ENCODE measurements around the gene UGT2B28. TPM values are rescaled to one million over a fixed set of nuclear protein-coding genes. Genes with fewer than 3 reads are reported as not detected.
A peak's percentile ranks its signal among the peaks of the same experiment; 100 is the strongest.
"Not testable (repeated sequence)": the region's sequence is repeated elsewhere in the genome, so short reads cannot be mapped to it uniquely, and the experiment has no call there.

UGT2B28 gene
- polyA plus RNA-seq: under 1 TPM in 1 of 4 donors, not detected in 3; 0.03 TPM
- long read RNA-seq, donor 1: 0 reads
- long read RNA-seq, donor 2: 0 reads
- long read RNA-seq, donor 3: 0 reads
- long read RNA-seq, donor 4: 0 reads
- long read RNA-seq, donor 5: 0 reads
- long read RNA-seq, donor 6: 0 reads
- long read RNA-seq, donor 7: 0 reads
- long read RNA-seq, donor 8: 0 reads
- long read RNA-seq, donor 9: 0 reads
- long read RNA-seq, donor 10: 0 reads

DNA sequence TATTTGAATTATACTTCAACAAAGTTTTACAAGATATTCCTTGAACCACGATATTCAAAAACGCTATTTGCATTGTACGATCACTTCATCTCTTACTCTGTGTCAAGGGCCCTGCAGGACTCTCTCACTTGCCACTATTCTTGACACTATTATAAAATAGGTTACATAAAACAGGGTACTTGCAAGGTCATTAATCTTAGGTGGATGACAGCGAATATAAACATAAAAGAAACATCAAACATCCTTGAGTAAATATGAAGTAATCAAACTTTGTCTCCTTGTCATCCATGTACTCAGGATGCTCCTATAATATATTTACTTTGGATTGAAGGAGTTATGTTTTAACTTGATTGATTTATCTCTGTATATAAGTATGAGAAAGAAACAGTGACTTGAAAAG lies at the start of gene UGT2B28:
Gene UGT2B28 (plus strand): TSS at position 395 of the 400 bp plus-strand sequence. CDS start 26 bp downstream, outside the sequence.
- DNase-seq; H3K27ac ChIP-seq (ENCODE audit: low read depth in 1 of 3, low read length in 2 of 3); H3K36me3 ChIP-seq (ENCODE audit: control insufficient read depth in 3 of 3, insufficient read depth in 2 of 3, low read depth in 1 of 3, low read length in 3 of 3); H3K4me1 ChIP-seq (ENCODE audit: control insufficient read depth in 3 of 3, insufficient read depth in 2 of 3, low read depth in 1 of 3, low read length in 2 of 3); H3K9me3 ChIP-seq (ENCODE audit: control insufficient read depth in 2 of 2, insufficient read depth in 1 of 2, low read depth in 1 of 2, low read length in 1 of 2); H3K27me3 ChIP-seq (ENCODE audit: control insufficient read depth in 3 of 3, insufficient read depth in 3 of 3, low read length in 3 of 3); H3K4me3 ChIP-seq (ENCODE audit: low read depth in 1 of 3, low read length in 3 of 3): not testable (repeated sequence)
- 55 to 88% (median 72%) methylated on average over 4 of the region's 4 CpGs for WGBS, 3 donors
- peak; percentile 55 for FAIRE-seq

DNA sequence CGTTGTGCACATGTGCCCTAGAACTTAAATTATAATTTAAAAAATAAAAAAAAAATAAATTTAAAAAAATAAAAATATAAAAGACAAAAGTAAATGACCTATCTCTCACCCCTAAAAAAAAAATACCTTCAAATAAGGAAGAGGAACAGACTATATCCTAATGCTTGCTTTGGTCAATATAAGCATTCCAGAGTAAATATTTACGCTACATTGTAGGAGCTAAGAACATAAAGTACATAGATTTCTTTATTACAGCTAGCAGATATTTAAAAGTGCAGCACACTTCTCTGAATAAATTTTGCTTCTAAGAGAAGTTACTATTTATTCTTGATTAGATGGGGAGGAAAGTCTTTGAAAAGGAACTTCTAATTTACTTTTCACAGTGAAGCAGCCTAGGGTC lies 41.2 kb upstream of the UGT2B28 start:
- 68 to 90% (median 78%) methylated on average over 2 of the region's 2 CpGs for WGBS, 3 donors
- Histone ChIP-seq H3K4me1 (ENCODE audit: control insufficient read depth in 3 of 3, insufficient read depth in 2 of 3, low read depth in 1 of 3, low read length in 2 of 3) (peaks cover 0 to 13% (median 2%) of the 10 kb centered on the region in 3 donors), H3K4me3 (ENCODE audit: low read depth in 1 of 3, low read length in 3 of 3) (no peak overlapping the region), H3K36me3 (ENCODE audit: control insufficient read depth in 3 of 3, insufficient read depth in 2 of 3, low read depth in 1 of 3, low read length in 3 of 3) (no peaks in the 10 kb centered on the region), H3K27ac (ENCODE audit: low read depth in 1 of 3, low read length in 2 of 3) (peak overlapping the region in 1 of 3 donors; percentile 47), H3K27me3 (ENCODE audit: control insufficient read depth in 3 of 3, insufficient read depth in 3 of 3, low read length in 3 of 3) (no peaks in the 10 kb centered on the region), H3K9me3 (ENCODE audit: control insufficient read depth in 2 of 2, insufficient read depth in 1 of 2, low read depth in 1 of 2, low read length in 1 of 2) (peaks cover 0 to 6% of the 10 kb centered on the region in 2 donors)
- DNase-seq: no peak
- no peak for FAIRE-seq

DNA sequence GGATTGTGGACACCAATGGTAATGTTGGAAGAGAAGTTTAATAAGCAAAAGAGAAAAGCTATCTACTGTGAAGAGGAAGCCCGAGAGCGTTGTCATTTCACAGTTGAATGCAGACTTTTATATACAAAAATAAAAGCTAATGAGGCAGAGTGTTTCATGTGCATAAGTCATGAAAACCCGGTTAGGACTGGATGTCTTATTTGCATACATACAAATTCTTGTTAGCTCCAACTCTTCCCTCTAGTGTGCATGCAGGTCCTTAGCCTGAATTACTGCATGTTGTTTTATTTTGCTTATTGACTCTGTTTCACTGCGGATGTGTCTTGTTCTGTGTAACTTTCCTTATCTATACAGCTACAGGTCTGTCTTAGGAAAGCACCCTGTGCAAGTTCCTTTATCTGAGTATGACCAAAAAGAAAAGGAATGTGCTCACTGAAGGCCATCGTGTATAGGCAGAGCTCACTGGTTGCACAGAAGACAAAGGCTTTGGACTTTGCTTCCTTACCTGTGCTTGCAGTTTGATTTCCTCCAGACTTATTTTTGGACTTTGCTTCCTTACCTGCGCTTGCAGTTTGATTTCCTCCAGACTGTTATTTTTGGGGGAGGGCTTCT lies 40.6 kb upstream of the UGT2B28 start:
- Histone ChIP-seq H3K4me3 (ENCODE audit: low read depth in 1 of 3, low read length in 3 of 3) (no peak overlapping the region), H3K9me3 (ENCODE audit: control insufficient read depth in 2 of 2, insufficient read depth in 1 of 2, low read depth in 1 of 2, low read length in 1 of 2) (peaks cover 0 to 6% of the 10 kb centered on the region in 2 donors), H3K27me3 (ENCODE audit: control insufficient read depth in 3 of 3, insufficient read depth in 3 of 3, low read length in 3 of 3) (no peaks in the 10 kb centered on the region), H3K4me1 (ENCODE audit: control insufficient read depth in 3 of 3, insufficient read depth in 2 of 3, low read depth in 1 of 3, low read length in 2 of 3) (peaks cover 0 to 13% (median 2%) of the 10 kb centered on the region in 3 donors), H3K27ac (ENCODE audit: low read depth in 1 of 3, low read length in 2 of 3) (peak overlapping the region in 2 of 3 donors; percentile 41 to 64), H3K36me3 (ENCODE audit: control insufficient read depth in 3 of 3, insufficient read depth in 2 of 3, low read depth in 1 of 3, low read length in 3 of 3) (no peaks in the 10 kb centered on the region)
- DNase-seq (peak; percentile 74 to 94), FAIRE-seq (peak; percentile 33)
- WGBS, 3 donors: 41 to 56% (median 46%) methylated on average over 6 of the region's 6 CpGs

DNA sequence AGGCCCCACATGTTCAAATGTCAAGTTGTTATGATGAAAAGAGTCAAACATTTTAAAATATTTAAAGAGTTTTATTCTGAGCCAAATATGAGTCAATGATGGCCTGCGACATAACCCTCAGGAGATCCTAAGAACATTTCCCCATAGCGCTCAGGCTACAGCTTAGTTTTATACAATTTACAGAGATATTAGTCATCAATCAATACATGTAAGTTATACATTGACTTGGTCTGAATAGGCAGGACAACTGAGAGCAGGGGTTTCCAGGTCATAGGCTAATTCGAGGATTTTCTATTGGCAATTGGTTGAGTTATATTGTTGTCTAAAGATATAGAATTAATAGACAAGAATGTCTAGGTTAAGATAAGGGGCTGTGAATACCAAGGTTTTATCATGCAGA lies 39.5 kb upstream of the UGT2B28 start:
- DNase-seq (peak; percentile 52 to 90), FAIRE-seq (peak; percentile 99)
- 16 to 65% (median 38%) methylated on average over 3 of the region's 3 CpGs for WGBS, 3 donors
- H3K27me3 ChIP-seq (ENCODE audit: control insufficient read depth in 3 of 3, insufficient read depth in 3 of 3, low read length in 3 of 3); H3K36me3 ChIP-seq (ENCODE audit: control insufficient read depth in 3 of 3, insufficient read depth in 2 of 3, low read depth in 1 of 3, low read length in 3 of 3); H3K4me3 ChIP-seq (ENCODE audit: low read depth in 1 of 3, low read length in 3 of 3): not testable (repeated sequence)
- Histone ChIP-seq H3K4me1 (ENCODE audit: control insufficient read depth in 3 of 3, insufficient read depth in 2 of 3, low read depth in 1 of 3, low read length in 2 of 3) (peaks cover 0 to 13% (median 2%) of the 10 kb centered on the region in 3 donors), H3K9me3 (ENCODE audit: control insufficient read depth in 2 of 2, insufficient read depth in 1 of 2, low read depth in 1 of 2, low read length in 1 of 2) (peaks cover 0 to 11% of the 10 kb centered on the region in 2 donors), H3K27ac (ENCODE audit: low read depth in 1 of 3, low read length in 2 of 3) (peak overlapping the region in 2 of 3 donors; percentile 9 to 64)

DNA sequence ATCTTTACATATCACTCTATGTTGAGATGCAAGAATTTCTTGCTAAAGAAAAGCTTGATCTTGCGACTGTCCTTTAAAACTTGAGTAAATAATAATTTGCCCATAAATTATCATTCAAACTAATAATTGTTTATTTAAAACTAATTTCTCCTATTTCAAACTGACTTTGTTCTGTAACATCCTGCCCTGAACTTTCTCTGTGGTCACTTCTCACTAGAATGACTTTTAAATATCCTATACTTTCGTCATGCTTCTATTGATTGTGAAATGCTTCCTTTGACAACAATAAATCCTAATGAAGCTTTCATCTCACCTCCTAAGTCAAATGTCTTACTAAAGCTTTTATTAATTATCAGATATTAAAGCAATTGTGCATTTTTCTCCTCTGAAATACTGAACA lies 38.5 kb upstream of the UGT2B28 start:
- H3K4me1 ChIP-seq (ENCODE audit: control insufficient read depth in 3 of 3, insufficient read depth in 2 of 3, low read depth in 1 of 3, low read length in 2 of 3): peaks cover 0 to 13% (median 2%) of the 10 kb centered on the region in 3 donors

DNA sequence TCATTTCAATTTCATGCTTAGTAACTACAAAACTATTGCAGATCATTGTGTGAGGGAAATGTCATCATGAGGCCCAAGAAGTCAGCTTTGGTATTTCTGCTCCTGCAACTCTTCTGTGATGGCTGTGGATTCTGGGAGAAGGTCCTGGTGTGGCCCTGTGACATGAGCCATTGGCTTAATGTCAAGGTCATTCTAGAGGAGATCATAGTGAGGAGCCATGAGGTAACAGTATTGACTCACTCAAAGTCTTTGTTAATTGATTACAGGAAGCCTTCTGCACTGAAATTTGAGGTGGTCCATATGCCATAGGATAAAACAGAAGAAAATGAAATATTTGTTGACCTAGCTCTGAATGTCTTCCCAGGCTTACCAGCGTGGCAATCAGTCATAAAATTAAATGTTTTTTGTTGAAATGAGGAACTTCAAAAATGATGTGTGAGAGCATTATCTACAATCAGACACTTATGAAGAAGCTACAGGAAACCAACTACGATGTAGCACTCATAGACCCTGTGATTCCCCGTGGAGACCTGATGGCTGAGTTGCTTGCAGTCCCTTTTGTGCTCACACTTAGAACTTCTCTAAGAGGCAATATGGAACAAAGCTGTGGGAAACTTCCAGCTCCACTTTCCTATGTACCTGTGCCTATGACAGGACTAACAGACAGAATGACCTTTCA lies 37.6 kb upstream of the UGT2B28 start:
- DNase-seq; H3K27ac ChIP-seq (ENCODE audit: low read depth in 1 of 3, low read length in 2 of 3); H3K4me3 ChIP-seq (ENCODE audit: low read depth in 1 of 3, low read length in 3 of 3); FAIRE-seq; H3K27me3 ChIP-seq (ENCODE audit: control insufficient read depth in 3 of 3, insufficient read depth in 3 of 3, low read length in 3 of 3); H3K36me3 ChIP-seq (ENCODE audit: control insufficient read depth in 3 of 3, insufficient read depth in 2 of 3, low read depth in 1 of 3, low read length in 3 of 3): not testable (repeated sequence)
- 74 to 87% (median 78%) methylated on average over 3 of the region's 3 CpGs for WGBS, 3 donors
- Histone ChIP-seq H3K4me1 (ENCODE audit: control insufficient read depth in 3 of 3, insufficient read depth in 2 of 3, low read depth in 1 of 3, low read length in 2 of 3) (peaks cover 0 to 13% (median 2%) of the 10 kb centered on the region in 3 donors), H3K9me3 (ENCODE audit: control insufficient read depth in 2 of 2, insufficient read depth in 1 of 2, low read depth in 1 of 2, low read length in 1 of 2) (peaks cover 0 to 15% of the 10 kb centered on the region in 2 donors)

More for the DNA sequence above, 38.5 kb upstream of the UGT2B28 start:
- H3K4me3 ChIP-seq (ENCODE audit: low read depth in 1 of 3, low read length in 3 of 3); H3K27ac ChIP-seq (ENCODE audit: low read depth in 1 of 3, low read length in 2 of 3); H3K27me3 ChIP-seq (ENCODE audit: control insufficient read depth in 3 of 3, insufficient read depth in 3 of 3, low read length in 3 of 3); DNase-seq; H3K36me3 ChIP-seq (ENCODE audit: control insufficient read depth in 3 of 3, insufficient read depth in 2 of 3, low read depth in 1 of 3, low read length in 3 of 3); FAIRE-seq: not testable (repeated sequence)
- peaks cover 0 to 11% of the 10 kb centered on the region in 2 donors for H3K9me3 ChIP-seq (ENCODE audit: control insufficient read depth in 2 of 2, insufficient read depth in 1 of 2, low read depth in 1 of 2, low read length in 1 of 2)
- WGBS, 3 donors: 70 to 81% (median 77%) methylated on average over 2 of the region's 2 CpGs

DNA sequence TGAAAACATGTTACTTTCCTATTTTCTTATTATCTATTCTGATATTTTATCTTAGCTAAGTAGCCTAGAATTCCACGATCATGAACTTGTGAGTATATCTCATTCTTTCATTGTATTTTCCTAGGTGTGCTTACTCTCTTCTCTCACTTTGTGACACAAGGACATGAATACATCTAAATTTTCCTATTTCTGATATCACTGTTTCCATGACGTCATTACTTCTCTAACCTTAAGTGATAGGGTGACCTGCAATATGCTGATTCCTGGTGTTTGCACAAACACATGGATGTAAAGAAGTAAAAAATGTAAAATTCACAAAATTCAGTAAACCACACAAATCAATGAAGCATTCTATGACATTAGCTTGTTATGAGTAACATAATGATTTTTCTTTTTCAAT lies 29.4 kb upstream of the UGT2B28 start:
- H3K9me3 ChIP-seq (ENCODE audit: control insufficient read depth in 2 of 2, insufficient read depth in 1 of 2, low read depth in 1 of 2, low read length in 1 of 2); DNase-seq; H3K4me1 ChIP-seq (ENCODE audit: control insufficient read depth in 3 of 3, insufficient read depth in 2 of 3, low read depth in 1 of 3, low read length in 2 of 3); H3K36me3 ChIP-seq (ENCODE audit: control insufficient read depth in 3 of 3, insufficient read depth in 2 of 3, low read depth in 1 of 3, low read length in 3 of 3); H3K4me3 ChIP-seq (ENCODE audit: low read depth in 1 of 3, low read length in 3 of 3); FAIRE-seq; H3K27ac ChIP-seq (ENCODE audit: low read depth in 1 of 3, low read length in 2 of 3); H3K27me3 ChIP-seq (ENCODE audit: control insufficient read depth in 3 of 3, insufficient read depth in 3 of 3, low read length in 3 of 3): not testable (repeated sequence)
- WGBS, 3 donors: 80 to 89% (median 88%) methylated on average over 2 of the region's 2 CpGs

DNA sequence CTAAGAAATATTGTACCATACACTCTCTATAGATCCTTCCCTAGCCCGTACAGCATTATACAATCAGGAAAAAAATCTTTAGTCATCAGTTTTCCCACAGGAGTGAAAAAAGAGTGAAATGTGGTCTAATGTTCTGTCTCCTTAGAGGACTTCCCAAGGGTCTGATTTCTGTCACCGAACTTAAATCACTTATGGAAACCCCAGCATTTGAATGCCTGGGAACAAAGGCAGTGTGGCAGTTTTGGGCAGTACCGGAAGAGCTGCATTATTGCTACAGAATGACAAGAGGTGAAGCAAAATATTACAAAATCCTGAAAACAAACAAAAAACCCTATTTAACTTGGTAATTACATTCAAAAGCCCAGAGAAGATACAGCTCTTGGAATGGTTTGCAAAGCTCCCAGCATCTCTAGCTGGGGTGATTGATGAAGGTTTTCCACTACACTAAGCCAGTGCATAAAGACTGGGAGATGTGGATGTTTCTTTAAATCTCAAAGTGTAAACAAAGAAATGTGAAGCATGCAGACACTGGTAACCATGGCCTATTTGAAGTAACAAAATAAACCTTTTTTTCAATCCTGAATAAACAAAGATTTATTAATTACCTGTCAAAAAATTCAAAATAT lies 27.0 kb upstream of the UGT2B28 start:
- H3K27ac ChIP-seq (ENCODE audit: low read depth in 1 of 3, low read length in 2 of 3); H3K27me3 ChIP-seq (ENCODE audit: control insufficient read depth in 3 of 3, insufficient read depth in 3 of 3, low read length in 3 of 3); DNase-seq; H3K9me3 ChIP-seq (ENCODE audit: control insufficient read depth in 2 of 2, insufficient read depth in 1 of 2, low read depth in 1 of 2, low read length in 1 of 2); FAIRE-seq; H3K4me1 ChIP-seq (ENCODE audit: control insufficient read depth in 3 of 3, insufficient read depth in 2 of 3, low read depth in 1 of 3, low read length in 2 of 3); H3K36me3 ChIP-seq (ENCODE audit: control insufficient read depth in 3 of 3, insufficient read depth in 2 of 3, low read depth in 1 of 3, low read length in 3 of 3); H3K4me3 ChIP-seq (ENCODE audit: low read depth in 1 of 3, low read length in 3 of 3): not testable (repeated sequence)
- WGBS, 3 donors: 84 to 90% (median 87%) methylated on average over 3 of the region's 3 CpGs
